GM19324 (cell line): ENCODE data around the gene SYT3.
"Not testable (repeated sequence)": the region's sequence is repeated elsewhere in the genome, so short reads cannot be mapped to it uniquely, and the experiment has no call there.

Experiments
- ATAC-seq: cut with Tn5 transposase; IDR thresholded peaks from one replicate; pipeline ENCODE4 v1.9.1; 2021; ENCODE audit warnings: mild to moderate bottlenecking, moderate library complexity; ENCODE audit not compliant: unreplicated experiment, low FRiP score

The SYT3 gene

GRCh38 chr19:50607388-50607787 is 32.3 kb downstream of the SYT3 start:
- no peak for ATAC-seq

DNA sequence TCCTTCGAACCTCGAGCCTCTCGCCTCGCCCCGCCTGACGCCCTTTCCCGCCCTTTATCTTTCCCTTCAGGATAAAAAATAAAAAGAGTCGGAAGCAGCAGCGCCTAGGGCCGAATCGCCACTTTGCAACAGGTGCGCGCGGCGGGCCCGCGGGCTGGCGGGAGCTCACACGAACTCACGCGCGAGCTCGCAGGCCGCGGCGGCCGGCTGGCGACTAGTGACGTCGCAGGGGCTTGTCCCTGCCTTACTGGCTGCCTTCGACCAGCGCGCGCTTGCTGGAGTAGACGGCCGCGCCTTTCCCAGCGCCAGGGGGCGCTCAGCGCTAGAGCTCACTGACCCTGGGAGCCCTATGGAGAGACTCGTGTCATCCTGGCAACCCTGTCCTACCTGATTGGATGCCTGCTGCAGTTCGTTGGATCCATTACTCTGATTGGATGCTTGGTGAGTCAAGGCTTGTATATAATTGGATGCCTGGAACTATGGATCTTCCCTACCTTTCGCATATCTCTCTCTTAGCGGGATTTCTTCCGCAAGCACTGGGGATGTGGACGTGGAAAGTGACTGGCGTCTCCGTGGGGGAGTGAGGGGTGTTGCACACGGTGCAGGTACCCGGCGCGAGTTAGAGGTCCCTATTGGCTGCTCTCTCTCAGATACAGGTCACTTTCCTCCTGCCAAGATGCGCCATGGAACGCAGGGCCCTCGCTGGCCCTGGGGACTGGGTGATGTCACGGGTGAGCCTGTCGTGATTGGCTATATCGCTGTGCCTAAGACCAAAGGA is 33.4 kb downstream of the SYT3 start:
- ATAC-seq: not testable (repeated sequence)

DNA sequence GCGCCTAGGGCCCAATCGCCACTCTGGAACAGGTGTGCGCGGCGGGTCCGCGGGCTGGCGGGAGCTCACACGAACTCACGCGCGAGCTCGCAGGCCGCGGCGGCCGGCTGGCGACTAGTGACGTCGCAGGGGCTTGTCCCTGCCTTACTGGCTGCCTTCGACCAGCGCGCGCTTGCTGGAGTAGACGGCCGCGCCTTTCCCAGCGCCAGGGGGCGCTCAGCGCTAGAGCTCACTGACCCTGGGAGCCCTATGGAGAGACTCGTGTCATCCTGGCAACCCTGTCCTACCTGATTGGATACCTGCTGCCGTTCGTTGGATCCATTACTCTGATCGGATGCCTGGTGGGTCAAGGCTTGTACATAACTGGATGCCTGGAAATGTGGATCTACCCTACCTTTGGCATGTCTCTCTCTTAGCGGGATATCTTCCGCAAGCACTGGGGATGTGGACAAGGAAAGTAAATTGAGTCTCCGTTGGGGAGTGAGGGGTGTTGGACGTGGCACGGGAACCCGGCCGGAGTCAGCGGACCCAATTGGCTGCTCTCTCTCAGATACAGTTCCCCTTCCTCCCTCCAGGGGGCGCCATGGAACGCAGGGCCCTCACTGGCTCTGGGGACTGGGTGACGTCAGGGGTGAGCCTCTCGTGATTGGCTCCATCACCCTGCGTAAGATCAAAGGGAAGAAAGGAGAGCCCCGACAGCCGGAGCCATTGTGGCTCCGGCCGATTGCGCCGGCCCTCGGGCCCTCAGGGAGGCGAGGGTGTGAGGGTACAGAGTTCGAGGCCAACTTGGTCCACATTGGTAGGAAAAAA is 35.2 kb downstream of the SYT3 start:
- ATAC-seq: not testable (repeated sequence)

DNA sequence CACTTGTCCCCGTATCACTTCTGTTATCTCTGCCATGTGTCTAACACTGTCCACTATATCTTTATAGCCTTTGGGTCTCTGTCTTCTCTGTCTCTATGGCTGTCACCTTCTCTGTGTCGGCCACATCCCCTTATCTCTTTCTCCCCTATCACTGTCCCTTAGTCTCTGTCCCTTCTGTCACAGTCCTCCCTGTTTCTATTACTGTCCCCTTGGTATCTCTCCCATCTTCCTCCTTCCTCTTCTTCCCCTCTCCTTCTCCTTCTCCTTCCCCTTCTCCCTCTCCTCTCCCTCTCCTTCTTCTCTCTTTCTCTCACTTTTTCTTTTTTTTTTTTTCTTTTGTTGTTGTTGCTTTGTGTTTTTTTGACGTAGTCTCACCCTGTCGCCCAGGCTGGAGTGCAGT is 36.7 kb downstream of the SYT3 start:
- no peak for ATAC-seq

GRCh38 chr19:50602496-50602895 is 37.2 kb downstream of the SYT3 start:
- ATAC-seq: no peak

DNA sequence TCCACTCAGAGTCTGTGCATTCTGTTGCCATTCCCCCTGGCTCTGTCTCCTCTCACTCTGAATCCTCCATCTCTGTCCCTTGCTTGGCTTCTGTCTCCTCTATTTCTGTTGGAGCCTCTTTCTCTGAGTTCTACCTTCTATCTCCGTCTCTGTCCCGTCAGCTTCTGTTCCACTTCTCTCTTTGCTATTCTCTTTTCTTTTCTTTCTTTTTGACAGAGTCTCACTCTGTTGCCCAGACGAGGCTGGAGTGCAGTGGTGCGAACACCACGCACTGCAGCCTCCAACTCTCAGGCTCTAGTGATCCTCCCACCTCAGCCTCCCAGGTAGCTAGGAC is 37.6 kb downstream of the SYT3 start:
- ATAC-seq: no peak

- no peak for ATAC-seq
Observed at GRCh38 chr19:50601407-50602088, 38.1 kb downstream of the SYT3 start.

DNA sequence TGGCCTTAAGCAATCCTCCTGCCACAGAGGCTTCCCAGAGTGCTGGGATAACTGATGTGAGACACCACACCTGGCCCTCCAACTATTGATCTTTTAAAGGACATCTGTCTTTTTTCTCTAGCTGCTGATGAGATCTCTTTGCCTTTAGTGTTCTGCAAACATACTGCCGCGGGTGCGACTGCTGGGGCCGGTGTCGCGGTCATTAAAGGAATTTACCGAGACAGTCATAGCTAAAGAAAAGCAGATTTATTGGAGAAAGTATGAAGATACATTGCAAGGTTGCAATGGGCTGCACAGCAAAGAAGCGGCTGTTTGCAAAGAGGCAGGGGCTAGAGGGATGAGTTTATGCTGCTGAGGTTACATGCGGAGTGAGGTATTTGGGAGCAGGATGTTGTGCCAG is 40.3 kb downstream of the SYT3 start:
- no peak for ATAC-seq

- no peak for ATAC-seq
Observed at GRCh38 chr19:50590191-50590590, 49.5 kb downstream of the SYT3 start.

- ATAC-seq: not testable (repeated sequence)
Observed at GRCh38 chr19:50581795-50582660, 57.7 kb downstream of the SYT3 start.

GRCh38 chr19:50580970-50581634 is 58.6 kb downstream of the SYT3 start:
- no peak for ATAC-seq

- no peak for ATAC-seq
Observed at GRCh38 chr19:50580240-50580639, 59.4 kb downstream of the SYT3 start.

GRCh38 chr19:50576769-50577168 is 62.9 kb downstream of the SYT3 start:
- ATAC-seq: not testable (repeated sequence)

DNA sequence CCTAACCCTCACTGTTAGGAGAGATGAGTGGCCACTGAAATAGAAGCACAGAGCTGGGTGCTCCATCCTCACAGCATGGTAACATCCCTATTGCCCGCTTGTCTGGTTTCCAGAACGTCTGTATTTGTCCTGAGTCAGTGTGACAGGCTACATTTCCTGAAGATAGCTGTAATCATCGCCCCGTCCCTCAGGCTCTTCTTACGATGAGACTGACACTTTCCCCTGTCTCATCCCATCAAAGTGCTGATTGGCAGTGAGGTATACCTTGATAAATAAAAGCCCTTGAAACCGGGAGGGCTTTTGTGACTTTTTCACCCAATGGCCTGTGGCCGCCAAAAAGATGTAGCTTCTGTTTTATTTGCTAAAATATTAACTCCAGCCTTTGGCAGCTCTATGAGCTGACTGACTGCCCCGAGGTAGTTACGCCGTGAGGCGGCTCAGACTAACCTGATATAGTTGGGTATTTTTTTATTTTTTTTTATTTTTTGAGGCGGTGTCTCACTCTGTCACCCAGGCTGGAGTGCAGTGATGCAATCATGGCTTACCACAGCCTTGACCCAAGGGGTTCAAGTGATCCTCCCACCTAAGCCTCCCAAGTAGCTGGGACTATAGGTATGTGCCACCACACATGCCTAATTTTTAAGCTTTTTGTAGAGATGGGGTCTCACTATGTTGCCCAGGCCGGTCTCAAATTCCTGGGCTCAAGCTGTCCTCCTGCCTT is 65.8 kb downstream of the SYT3 start:
- no peak for ATAC-seq
